ENCODE results near the gene NOC3L. TPM values are rescaled to one million over a fixed set of nuclear protein-coding genes. Genes with fewer than 3 reads are reported as not detected.
"Not testable (repeated sequence)": the region's sequence is repeated elsewhere in the genome, so short reads cannot be mapped to it uniquely, and the experiment has no call there.

NOC3L gene
- total RNA-seq, 3 donors from 2014 or later, result 48.8 to 54.6 (median 52.8) TPM

DNA sequence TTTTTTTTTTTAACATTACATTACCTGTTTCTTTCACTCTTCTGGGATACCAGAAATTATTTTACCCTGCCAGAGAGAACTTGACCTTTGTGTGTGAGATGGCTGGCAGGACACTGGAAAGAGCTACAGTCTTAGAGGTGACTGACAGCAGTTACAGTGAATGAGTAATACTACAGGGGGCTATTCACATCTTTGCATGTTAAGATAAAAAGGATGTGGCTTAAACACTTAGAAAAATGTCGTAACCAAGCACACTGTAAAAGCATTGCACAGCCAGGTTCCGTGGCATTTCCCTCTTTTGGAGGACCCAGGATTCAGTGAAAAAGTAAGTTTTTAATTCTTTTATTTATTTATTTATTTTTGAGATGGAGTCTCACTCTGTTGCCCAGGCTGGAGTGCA, 20.8 kb upstream of the NOC3L start:
- Mint-ChIP-seq H3K4me1 (ENCODE audit: low read depth) (no peaks in the 10 kb centered on the region), H3K4me3 (no peak overlapping the region), H3K36me3 (ENCODE audit: insufficient read depth) (no peaks in the 10 kb centered on the region), H3K9me3 (no peaks in the 10 kb centered on the region), H3K27me3 (ENCODE audit: low read depth) (peaks cover 2% of the 10 kb centered on the region)
- ATAC-seq (no peak), DNase-seq (no peak)

DNA sequence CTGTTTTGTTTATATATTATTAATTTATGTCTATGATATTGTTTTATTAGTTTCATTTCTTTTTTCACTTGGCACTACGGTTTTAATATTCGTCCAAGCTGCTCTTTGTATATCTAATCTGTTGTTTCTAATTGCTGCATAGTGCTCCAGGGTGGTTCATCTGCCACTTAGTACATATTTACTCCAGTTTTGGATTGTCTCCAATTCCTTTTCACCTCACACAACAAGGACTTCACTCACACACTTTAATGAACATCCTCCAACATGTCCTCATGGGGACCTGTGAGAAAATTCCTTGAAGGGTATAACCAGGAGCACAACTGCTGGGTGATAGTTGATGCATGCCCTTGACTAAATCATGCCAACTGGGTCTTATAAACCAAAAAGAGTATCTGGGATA, 14.1 kb upstream of the NOC3L start:
- DNase-seq, result no peak
- H3K27me3 Mint-ChIP-seq (ENCODE audit: low read depth), result peaks cover 34% of the 10 kb centered on the region
- no peaks in the 10 kb centered on the region for H3K4me1 Mint-ChIP-seq (ENCODE audit: low read depth)
- H3K9me3 Mint-ChIP-seq, result no peaks in the 10 kb centered on the region
- no peak overlapping the region for H3K4me3 Mint-ChIP-seq
- ATAC-seq, result no peak
- H3K36me3 Mint-ChIP-seq (ENCODE audit: insufficient read depth), result no peaks in the 10 kb centered on the region

DNA sequence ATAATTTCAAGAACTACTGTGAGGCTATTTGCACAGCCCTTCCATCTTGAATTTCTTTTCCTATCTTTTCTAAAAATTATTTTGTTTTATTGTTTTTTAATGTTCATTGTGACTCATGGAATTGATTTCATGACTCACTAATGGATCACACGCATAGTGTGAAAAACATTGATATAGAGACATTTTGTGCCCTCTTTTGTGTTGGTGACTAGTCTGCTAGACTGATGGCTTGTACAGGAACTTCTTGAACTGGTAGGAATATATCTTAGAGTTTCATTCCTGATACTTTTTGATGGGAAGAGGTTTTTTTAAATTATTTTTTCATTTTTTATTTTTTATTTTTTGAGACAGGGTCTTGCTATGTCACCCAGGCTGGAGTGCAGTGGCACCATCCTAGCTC, 12.6 kb upstream of the NOC3L start:
- Mint-ChIP-seq H3K36me3 (ENCODE audit: insufficient read depth) (no peaks in the 10 kb centered on the region), H3K27me3 (ENCODE audit: low read depth) (peaks cover 46% of the 10 kb centered on the region), H3K9me3 (no peaks in the 10 kb centered on the region), H3K4me1 (ENCODE audit: low read depth) (no peaks in the 10 kb centered on the region), H3K4me3 (no peak overlapping the region)
- ATAC-seq, result no peak
- no peak for DNase-seq

DNA sequence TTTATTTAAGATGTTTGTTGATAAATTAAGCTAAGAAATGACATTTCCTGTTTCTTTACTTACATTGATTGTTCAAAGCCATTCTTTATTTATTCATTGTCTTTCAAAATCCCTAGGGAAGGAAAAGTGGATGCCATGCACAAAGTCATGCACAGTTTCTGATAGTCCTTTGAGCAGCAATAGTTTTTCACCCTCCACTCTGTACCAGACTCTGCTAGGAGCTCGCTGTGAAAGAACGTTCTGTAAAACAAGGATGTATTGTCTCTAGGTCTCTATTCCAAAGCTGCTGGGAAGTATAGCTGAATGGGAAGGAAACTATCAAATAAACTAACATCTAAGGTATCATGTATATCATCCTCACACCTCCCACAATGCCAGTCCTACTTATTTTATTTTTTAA, 7.8 kb upstream of the NOC3L start:
- H3K4me1 Mint-ChIP-seq (ENCODE audit: low read depth), result no peaks in the 10 kb centered on the region
- H3K36me3 Mint-ChIP-seq (ENCODE audit: insufficient read depth), result no peaks in the 10 kb centered on the region
- no peak overlapping the region for H3K4me3 Mint-ChIP-seq
- ATAC-seq (no peak), DNase-seq (no peak)
- H3K27me3 Mint-ChIP-seq (ENCODE audit: low read depth), result peaks cover 40% of the 10 kb centered on the region
- H3K9me3 Mint-ChIP-seq, result no peaks in the 10 kb centered on the region

DNA sequence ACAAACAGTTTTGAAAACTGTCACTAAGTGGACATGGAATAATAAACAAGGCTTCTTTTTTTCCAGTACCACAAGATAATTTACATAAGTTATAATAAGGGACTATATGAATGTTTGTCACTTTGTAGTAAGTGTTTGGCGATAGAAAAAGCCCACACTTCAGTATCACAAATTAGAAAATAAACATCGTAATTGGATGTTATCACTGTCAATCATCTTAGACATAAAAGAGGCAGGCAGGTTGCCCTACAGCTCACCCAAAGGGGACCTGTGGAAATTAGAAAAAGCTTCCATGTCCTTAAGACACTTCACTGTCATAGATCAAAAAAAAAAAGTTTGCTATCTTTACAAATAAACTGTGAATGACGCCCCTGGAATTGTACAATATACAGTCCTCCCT, 3.6 kb upstream of the NOC3L start:
- no peak for DNase-seq
- Mint-ChIP-seq H3K4me1 (ENCODE audit: low read depth) (peaks cover 7% of the 10 kb centered on the region), H3K27me3 (ENCODE audit: low read depth) (peaks cover 13% of the 10 kb centered on the region), H3K9me3 (no peaks in the 10 kb centered on the region), H3K4me3 (no peak overlapping the region), H3K36me3 (ENCODE audit: insufficient read depth) (peaks cover under 1% of the 10 kb centered on the region)
- no peak for ATAC-seq

DNA sequence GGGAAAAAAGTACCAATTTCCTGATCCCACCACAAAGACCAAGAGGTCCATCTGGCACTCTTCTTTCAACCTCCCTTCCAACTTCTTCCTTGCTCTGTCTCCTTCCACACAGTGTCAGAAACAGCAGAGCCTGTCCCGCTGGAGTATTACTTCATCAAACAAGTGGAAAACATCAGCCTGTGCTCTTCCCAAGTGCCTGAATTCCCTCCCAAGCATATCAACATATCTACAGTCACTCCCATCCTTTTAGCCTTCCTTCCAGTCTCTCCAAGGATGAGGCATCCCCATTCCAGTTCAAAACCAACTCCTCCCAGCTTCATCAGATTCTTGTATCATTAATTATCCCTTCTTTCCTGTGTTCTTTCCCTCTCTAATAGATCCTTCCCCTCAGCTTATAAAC, 1.7 kb upstream of the NOC3L start:
- Mint-ChIP-seq H3K27me3 (ENCODE audit: low read depth) (peaks cover 2% of the 10 kb centered on the region), H3K4me1 (ENCODE audit: low read depth) (peaks cover 18% of the 10 kb centered on the region), H3K9me3 (no peaks in the 10 kb centered on the region), H3K36me3 (ENCODE audit: insufficient read depth) (peaks cover 11% of the 10 kb centered on the region), H3K4me3 (peak overlapping the region; percentile 16)
- DNase-seq (no peak), ATAC-seq (no peak)

DNA sequence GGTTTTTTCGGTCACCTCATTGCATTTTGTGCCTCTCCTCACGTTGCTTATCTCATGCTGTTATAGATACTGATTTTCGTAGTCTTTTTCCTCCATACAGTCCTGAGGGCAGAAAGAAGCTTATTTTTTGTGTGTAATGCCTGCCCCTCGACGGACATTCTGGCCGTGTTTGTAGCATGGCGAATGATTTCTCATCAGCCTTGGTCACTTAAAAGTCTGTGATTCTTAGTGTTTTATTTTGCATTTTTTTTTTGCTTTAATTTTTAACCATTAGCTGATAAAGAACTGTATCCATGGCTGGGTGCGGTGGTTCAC, 469 bp upstream of the NOC3L start:
- DNase-seq (no peak), ATAC-seq (peak in 1 of 2 donors; percentile 8)
- peak overlapping the region; percentile 97 for H3K4me3 Mint-ChIP-seq
- H3K36me3 Mint-ChIP-seq (ENCODE audit: insufficient read depth), result peaks cover 21% of the 10 kb centered on the region
- H3K9me3 Mint-ChIP-seq, result no peaks in the 10 kb centered on the region
- H3K27me3 Mint-ChIP-seq (ENCODE audit: low read depth), result no peaks in the 10 kb centered on the region
- peaks cover 28% of the 10 kb centered on the region for H3K4me1 Mint-ChIP-seq (ENCODE audit: low read depth)

DNA sequence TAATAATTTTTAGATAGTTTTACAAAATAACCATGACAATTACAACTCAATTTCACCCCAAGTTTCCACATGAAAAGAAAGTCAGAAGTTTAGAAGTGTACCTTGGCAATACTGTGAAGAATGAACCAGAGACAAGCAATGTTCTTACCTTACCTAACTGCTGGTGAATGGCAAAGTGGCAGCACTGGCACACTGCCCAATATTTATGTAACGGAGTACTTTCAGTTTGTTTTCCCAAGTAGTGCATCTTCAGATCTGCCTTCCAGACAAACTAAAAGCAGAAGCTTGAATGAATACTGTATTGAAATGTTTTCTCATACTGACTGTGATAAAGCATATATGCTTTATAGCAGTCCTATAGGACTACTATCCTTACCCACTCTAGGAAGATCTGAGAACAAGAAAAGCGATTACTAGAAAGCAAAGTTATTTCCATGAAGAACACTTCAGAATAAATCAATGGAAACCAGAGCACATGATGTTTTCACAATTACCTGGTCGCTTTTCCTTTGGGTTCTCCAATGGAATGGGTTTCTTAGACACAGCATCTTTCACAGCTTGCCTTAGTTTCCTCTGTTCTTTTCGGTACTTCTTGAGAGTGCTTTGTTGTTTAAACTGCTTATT, 1.5 kb downstream of the NOC3L start:
- Mint-ChIP-seq H3K27me3 (ENCODE audit: low read depth) (no peaks in the 10 kb centered on the region), H3K9me3 (no peaks in the 10 kb centered on the region), H3K4me1 (ENCODE audit: low read depth) (peaks cover 30% of the 10 kb centered on the region), H3K4me3 (peak overlapping the region; percentile 97), H3K36me3 (ENCODE audit: insufficient read depth) (peaks cover 37% of the 10 kb centered on the region)
- DNase-seq, result no peak
- no peak for ATAC-seq

DNA sequence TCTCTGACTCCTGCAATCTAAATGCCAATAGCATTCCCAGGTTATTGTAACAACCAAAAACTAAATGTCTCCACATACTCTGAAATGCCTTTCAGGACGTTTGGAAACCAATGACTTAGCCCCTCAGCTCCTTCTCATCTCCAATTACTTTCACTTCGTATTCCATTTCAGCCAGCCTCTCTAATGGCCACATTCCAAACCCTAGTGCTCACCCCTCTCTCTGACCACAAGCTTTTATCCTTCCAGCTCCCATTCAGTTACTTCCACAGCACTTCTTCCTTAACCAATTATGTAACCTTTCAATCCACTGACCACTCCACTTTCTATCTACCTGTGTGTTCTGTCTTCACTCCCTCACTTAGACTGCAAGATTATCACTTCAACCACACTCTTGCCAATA, 4.3 kb downstream of the NOC3L start:
- ATAC-seq (no peak), DNase-seq (no peak)
- Mint-ChIP-seq H3K4me1 (ENCODE audit: low read depth) (peaks cover 30% of the 10 kb centered on the region), H3K27me3 (ENCODE audit: low read depth) (no peaks in the 10 kb centered on the region), H3K9me3 (no peaks in the 10 kb centered on the region), H3K36me3 (ENCODE audit: insufficient read depth) (peaks cover 46% of the 10 kb centered on the region), H3K4me3 (no peak overlapping the region)

DNA sequence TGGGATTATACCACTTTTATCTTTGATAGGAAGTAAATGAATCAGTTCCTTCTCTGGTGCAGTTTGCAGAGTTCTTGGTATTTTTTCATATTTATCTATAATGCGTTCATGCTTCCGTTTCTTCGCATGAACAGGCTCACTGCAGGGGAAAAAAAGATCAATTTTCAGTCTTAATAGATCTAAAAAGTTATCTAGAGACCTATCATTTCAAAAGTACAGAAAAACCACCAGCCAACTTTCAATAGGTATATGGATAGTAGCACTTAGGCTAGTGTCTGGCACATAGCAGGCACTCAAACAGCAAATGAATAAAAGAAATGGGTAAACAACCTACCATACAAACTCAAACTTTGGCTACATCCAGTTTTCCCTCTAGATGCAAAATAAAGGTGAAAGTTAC, 5.5 kb downstream of the NOC3L start:
- Mint-ChIP-seq H3K36me3 (ENCODE audit: insufficient read depth) (peaks cover 51% of the 10 kb centered on the region), H3K9me3 (no peaks in the 10 kb centered on the region), H3K4me3 (no peak overlapping the region), H3K27me3 (ENCODE audit: low read depth) (no peaks in the 10 kb centered on the region), H3K4me1 (ENCODE audit: low read depth) (peaks cover 27% of the 10 kb centered on the region)
- DNase-seq (no peak), ATAC-seq (no peak)

DNA sequence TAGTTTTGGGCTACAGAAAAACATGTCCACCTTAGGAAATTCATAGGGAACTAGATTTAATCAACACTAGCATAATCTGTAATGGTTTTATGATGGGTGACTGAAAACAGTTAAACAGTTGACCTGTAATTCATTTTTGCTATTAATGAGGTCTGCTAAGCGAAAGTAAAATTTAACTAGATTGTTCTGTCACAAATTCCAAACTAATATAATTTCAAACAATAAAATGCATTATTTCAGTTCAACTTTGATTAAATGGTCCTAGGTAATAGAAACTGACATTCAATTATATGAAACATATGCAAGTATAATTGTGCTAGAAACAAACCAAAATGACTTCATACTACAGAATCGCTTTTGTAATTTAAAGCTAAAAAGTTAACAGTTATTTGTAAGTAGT, 6.9 kb downstream of the NOC3L start:
- Mint-ChIP-seq H3K4me3 (no peak overlapping the region), H3K4me1 (ENCODE audit: low read depth) (peaks cover 19% of the 10 kb centered on the region), H3K36me3 (ENCODE audit: insufficient read depth) (peaks cover 51% of the 10 kb centered on the region), H3K9me3 (no peaks in the 10 kb centered on the region), H3K27me3 (ENCODE audit: low read depth) (no peaks in the 10 kb centered on the region)
- ATAC-seq (no peak), DNase-seq (no peak)

DNA sequence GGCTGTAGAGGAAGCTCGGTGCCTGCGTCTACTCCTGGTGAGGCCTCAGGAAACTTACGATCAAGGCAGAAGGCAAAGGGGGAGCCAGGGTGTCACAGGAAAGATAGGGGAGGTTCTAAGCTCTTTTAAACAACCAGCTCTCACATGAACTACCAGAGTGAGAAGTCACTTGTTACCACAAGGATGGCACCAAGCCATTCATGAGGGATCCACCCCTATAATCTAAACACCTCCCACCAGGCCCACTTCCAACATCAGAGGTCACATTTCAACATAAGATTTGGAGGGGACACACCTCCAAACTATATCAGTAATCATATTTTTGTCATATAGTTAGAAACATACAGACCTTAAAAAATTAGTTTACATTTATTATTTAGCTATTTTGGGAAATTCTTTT, 9.4 kb downstream of the NOC3L start:
- H3K9me3 Mint-ChIP-seq, result no peaks in the 10 kb centered on the region
- H3K36me3 Mint-ChIP-seq (ENCODE audit: insufficient read depth), result peaks cover 45% of the 10 kb centered on the region

DNA sequence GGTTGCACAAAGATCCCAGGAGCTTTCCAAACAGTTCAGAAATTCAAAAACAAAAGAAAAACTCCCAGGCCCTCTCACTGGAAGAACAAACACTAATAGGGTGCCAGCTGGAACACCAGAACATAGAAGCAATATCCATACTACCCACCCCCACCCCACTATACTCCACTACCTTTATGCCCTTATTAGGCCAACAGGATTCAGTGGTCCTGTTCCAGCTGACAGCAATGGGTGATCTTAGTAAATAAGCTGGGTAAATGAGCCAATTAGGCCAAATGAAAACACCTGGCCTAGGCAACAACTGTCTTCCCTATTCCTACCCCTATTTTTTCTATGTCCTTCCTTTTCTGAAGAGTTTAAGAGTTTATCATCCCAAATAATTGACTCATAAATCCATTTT, 11.7 kb downstream of the NOC3L start:
- H3K4me1 Mint-ChIP-seq (ENCODE audit: low read depth), result peaks cover 2% of the 10 kb centered on the region
- DNase-seq (no peak), ATAC-seq (no peak)
- H3K27me3 Mint-ChIP-seq (ENCODE audit: low read depth), result no peaks in the 10 kb centered on the region
- peaks cover 38% of the 10 kb centered on the region for H3K36me3 Mint-ChIP-seq (ENCODE audit: insufficient read depth)
- no peaks in the 10 kb centered on the region for H3K9me3 Mint-ChIP-seq
- no peak overlapping the region for H3K4me3 Mint-ChIP-seq

More for the DNA sequence above, 9.4 kb downstream of the NOC3L start:
- DNase-seq (no peak), ATAC-seq (no peak)
- no peak overlapping the region for H3K4me3 Mint-ChIP-seq
- no peaks in the 10 kb centered on the region for H3K27me3 Mint-ChIP-seq (ENCODE audit: low read depth)
- peaks cover 2% of the 10 kb centered on the region for H3K4me1 Mint-ChIP-seq (ENCODE audit: low read depth)

DNA sequence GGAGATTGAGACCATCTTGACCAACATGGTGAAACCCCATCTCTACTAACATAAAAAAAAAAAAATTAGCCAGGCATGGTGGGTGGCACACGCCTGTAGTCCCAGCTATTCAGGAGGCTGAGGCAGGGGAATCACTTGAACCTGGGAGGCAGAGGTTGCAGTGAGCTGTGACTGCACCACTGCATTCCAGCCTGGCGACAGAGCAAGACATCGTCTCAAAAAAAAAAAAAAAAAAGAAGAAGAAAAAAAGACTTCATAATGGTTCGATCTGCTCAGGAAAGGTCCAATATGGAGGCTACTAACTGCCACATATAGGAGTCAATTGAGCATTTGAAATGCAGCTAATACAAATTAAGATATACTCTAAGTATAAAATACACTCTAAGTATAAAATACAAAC, 12.2 kb downstream of the NOC3L start:
- peaks cover 38% of the 10 kb centered on the region for H3K36me3 Mint-ChIP-seq (ENCODE audit: insufficient read depth)
- not testable (repeated sequence) for H3K4me3 Mint-ChIP-seq; H3K9me3 Mint-ChIP-seq; ATAC-seq; DNase-seq; H3K4me1 Mint-ChIP-seq (ENCODE audit: low read depth); H3K27me3 Mint-ChIP-seq (ENCODE audit: low read depth)

DNA sequence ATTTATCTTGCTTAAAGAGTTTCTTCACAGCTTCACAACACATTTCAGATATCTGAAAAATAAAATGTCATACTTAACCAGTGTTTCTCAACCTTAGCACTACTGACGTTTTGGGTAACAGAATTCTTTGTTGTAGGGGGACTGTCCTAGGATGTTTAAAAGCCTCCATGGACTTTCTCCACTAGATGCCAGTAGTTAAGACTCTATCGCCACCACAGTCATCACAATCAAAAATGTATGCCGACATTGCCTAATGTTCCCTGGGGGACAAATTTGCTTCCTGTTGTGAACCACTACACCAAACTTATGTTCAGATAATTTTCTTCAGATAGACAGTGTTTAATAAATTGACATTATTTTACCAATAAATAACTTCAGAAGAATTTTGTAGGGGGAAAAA, 13.4 kb downstream of the NOC3L start:
- ATAC-seq (no peak), DNase-seq (no peak)
- Mint-ChIP-seq H3K27me3 (ENCODE audit: low read depth) (no peaks in the 10 kb centered on the region), H3K4me3 (no peak overlapping the region), H3K36me3 (ENCODE audit: insufficient read depth) (peaks cover 38% of the 10 kb centered on the region), H3K4me1 (ENCODE audit: low read depth) (peaks cover 2% of the 10 kb centered on the region), H3K9me3 (no peaks in the 10 kb centered on the region)
